Measurements from ENCODE around the gene ACTRT2.

Gene ACTRT2

DNA sequence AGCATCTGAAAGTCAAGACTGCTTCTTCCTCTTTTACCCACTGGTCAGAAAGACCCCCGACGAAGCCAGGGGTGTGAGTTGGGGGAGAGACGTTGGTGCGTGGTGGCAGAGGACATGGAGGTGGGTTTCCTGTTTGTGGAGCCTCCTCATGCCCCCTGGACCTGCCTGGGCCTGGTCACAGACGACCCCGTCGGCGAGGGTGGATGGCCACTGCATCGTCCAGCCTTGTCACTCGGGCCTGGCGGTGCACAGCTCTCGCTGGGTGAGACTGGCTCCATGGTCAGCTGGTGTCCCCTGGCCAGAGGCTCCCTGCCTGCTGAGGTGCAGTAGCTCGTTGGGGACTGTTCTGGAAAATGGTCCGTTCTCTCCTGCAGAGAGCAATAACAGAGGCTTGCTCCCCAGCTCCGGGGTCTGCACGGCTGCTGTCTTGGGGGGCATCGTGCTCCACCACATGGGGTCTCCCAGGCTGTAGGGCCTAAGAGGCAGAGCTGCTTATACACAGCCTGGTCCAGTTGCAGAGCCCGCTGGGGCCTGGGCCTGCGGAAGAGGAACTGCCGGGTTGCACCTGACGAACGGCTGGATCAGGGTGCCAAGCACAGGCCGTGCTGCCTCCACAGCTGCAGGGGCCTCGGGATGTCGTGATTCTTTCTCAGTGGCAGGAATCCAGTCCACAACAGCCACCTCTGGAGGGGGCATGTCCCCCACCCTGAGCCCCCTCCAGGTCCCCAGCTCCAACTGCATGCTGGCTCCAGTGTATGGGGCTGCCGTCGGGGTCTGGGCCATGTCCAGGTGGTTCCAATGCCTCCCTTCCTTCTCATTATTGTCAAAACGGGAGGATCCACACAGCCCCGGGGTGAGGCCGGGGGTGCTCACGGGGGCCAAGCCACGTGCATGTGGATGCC is 18.0 kb upstream of the ACTRT2 start:
- DNase-seq, result no peak

GRCh38 chr1:3003941-3004270 is 17.4 kb upstream of the ACTRT2 start:
- DNase-seq, result no peak

DNA sequence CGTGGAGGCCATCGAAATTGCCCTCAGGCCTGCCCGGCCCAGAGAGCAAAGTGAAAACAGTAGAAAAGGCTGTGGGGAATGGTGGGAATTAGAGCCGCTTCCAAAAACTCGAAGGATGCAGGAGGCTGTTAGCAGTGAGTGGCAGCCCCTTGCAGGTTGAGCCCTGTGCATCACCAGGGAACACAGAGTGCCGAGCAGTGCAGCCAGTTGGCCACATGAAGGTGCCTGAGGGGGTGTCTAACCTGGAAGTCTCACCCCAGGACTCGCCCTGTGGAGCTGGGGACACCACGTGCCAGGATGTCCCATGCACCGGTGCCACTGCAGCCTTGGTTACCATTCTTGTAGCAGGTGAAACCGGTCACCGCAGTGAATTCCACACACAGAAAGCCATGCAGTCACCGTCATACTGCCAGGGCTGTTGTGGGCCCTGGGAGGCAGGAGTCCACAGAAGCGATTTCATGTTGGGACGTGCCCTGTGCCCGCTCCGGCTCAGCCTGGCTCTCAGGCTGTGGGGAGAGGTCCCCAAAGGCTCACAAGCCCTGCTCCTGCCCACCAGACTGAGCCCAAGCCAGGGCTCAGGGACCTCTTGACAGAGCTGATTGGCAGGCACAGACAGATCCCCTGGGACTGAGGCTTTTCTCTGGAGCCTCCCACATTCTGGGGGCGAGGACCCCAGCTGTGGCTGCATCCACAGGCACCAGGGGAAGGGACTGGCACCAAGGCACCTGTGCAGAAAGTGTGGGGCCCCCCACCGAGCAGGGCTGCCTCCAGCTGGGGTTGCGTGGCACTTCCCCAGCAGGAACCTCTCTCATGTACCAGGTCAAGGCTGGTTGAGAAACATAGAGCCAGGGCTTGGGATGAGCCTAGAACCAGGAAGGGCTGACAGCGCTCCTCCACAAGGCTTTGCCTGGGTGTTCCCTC is 16.7 kb upstream of the ACTRT2 start:
- no peak for DNase-seq

- DNase-seq, result no peak
These were observed 15.5 kb upstream of the ACTRT2 start for GRCh38 chr1:3005771-3006170.

DNA sequence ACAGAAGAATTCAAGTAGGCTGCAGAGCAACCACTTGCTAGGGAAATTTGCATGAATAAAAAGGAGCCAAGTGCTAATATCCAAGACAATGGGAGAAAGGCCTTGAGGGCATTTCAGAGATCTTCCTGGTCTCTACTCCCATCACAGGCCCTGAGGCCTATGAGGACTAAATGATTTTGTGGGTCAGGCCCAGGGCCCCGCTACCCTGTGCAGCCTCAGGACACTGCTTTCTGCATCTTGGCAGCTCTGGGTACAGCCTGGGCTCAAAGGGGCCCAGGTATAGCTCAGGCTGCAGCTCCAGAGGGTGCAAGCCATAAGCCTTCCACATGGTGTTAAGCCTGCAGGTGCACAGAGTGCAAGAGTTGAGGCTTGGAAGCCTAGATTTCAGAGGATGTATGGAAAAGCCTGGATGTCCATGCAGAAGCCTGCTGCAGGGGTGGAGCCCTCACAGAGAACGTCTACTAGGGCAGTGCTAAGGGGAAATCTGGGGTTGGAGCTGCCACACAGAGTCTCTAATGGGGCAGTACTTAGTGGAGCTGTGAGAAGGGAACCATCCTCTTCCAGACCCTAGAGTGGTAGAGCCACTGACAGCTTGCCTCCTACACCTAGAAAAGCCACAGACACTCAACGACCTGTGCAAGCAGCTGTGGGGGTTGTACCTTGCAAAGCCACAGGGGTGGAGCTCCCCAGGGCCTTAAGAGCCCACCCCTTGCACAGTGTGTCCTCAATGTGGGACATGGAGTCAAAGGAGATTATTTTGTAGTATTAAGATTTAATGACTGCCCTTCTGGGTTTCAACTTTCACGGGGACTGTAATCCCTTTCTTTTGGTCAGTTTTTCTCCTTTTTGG is 13.7 kb upstream of the ACTRT2 start:
- no peak for DNase-seq

DNA sequence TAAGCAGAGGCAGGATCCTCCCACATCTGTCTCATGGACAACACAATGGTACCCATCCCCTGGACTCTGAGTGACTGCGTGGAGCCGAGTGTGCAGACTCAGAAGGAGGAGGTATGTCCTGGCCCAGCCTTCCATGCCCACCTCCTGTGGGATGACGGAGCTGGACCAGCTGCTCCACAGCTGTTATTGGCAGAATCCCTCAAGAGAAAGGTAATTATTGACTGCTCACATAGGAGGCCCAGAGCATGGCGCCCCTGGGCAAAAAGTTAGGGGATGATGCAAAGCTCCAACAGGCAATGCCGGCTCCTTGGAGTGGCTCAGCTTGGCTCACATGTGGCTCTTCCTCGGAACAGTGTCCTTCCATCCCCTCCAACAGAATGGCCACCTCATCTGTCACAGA is 12.2 kb upstream of the ACTRT2 start:
- DNase-seq, result no peak

- no peak for DNase-seq
These were observed 11.7 kb upstream of the ACTRT2 start for GRCh38 chr1:3009556-3009955.

DNA sequence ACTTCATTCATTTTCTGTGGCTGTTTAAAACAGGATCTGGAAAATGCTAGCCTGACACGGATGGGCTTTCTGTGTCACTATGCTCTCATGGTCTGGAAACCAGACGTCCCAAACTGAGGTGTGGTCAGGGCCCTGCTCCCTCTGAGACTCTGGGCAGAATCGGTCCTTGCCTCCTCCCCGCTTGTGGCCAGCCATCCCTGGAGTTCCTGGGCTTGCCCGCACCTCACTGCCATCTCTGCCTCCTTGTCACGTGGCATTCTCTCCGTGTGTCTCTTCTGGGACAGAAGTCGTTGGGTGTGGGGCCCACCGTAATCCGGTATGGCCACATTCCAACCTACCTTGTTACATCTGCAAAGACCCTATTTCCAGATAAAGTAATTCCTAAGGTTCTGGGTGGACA is 10.1 kb upstream of the ACTRT2 start:
- DNase-seq, result no peak

DNA sequence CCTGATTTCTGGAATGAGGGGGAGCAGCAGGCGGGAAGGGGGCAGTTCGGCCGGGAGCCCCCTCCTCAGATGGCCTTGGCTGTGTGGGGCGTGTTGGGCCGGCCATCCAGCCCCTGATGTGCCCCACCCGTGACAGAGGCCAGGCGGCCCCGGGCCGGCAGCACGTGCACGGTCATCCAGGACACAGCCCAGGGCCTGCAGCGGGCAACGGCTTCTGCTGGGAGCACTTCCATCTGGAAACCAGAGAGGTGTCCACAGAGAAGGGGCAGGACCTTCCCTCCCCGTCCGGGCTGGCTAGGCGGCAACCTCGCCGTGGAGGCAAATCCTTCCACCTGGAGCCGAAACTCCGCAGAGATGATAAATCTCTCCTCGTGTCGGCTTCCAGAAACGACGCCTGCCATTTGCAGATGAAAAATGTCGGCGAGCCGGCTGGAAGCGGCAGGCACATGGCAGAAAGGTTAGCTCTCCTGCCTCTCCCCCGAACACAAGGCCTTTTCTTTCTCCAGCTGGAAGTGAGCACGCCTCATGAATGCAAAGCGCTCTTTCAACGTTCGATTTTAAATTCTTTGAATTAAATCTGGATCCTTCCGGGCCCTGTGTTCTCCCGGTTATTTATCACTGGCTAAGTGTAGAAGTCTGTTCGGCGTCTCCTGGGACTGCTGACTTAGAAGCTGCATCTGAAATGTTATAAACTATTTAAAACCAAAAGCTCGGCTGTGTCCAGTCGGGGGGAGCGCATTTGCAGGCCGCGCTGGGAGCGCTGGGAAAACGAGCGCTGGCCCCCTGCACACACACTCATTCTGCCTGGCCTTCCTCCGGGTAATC is 9.4 kb upstream of the ACTRT2 start:
- DNase-seq, result no peak

DNA sequence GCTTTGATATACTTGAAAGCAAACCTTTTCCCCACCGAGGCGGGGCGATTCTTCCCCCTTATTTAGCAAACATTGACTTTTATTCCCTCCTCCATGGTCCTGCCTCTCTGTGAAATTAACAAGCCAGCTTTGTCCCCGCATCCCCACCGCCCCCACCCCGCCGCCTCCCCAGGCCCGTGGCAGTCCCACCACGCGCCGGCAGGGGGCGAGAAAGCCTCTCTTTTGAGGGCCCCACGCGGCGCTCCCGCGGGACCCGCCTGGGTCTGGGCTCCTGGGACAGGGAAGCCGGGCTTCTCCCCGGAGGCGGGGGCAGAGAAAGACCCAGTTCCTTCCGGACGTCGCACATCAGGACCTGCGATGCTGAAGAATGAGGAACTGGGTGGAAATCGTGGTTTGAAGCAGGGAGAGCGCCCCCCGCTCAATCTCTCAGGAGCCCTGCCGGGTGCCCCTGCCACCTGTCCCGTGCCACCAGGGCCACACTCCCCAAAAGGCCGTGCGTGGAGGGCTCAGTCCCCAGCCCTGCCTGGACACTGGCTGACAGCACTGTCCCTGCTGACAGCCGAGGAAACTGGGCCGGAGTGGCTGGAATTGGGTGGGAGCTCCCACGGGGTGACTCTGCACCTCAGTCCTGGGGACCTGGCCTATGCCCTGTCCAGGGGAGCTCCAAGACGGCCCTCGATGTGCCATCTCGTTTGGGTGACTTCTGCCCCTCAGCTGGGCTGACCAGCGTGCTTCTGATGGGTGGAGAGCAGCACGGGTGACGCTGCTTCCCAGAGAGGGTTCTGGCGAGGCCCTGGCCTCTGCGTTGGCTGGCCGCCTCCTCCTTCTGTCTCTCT is 8.6 kb upstream of the ACTRT2 start:
- peak; percentile 13 for DNase-seq

GRCh38 chr1:3013371-3014049 is 7.8 kb upstream of the ACTRT2 start:
- no peak for DNase-seq

GRCh38 chr1:3014050-3014440 is 7.2 kb upstream of the ACTRT2 start:
- DNase-seq, result no peak

GRCh38 chr1:3014443-3015268 is 6.6 kb upstream of the ACTRT2 start:
- no peak for DNase-seq

GRCh38 chr1:3015269-3015635 is 6.0 kb upstream of the ACTRT2 start:
- DNase-seq, result no peak

DNA sequence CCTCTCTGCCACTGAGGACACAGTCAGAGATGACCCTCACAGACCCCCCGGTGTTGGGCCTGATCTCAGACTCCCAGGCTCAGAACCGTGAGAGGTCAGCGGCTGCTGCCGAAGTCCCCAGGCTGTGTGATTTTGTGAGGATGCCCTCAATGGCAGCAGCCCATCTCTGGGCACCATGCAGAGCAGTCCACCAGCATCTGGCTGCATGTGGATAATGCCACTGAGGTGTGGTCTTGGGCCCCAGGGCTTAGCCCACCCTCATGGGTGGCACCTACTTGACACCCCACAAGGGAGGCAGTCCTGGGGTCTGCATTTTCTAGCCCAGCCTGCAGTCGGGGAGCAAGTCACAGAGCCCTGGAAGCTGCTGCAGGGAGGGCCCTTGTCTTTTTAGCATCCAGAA is 5.5 kb upstream of the ACTRT2 start:
- no peak for DNase-seq

DNA sequence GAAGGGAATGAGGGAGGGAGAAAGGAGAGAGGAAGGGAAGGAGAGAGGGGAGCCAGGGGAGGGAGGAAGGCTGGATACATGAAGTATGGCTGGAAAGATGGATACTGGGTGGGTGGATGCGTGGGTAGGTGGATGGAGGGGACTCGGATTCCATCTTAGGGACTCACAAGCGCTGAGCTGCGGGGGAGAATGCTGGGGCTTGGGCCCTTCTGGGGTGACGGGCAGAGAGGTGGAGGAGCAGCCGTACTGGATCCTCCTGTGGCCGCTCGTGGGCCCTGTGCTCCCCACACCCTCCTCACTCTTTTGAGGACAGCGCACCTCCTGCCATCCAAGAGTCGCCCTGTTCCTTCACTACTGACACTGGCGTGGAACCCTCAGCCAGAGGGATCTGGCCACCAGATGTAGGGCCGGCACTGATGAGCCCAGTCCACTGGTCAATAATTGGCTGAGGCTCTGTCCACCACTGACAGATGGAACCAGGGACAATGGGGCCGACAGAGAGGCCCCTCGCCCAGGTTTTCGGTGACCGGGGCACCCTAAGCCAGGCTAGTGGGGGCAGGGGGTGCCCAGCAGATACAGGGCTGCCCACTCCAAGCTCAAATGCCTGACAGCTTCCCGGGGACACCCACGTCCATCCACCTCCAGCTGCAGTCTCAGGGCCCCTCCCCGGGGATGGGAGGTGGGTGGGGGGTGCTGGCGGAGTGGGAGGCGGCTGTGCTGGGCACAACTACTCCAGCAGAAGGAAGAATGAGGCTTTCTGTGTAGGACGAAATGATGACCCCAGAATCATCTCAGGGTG is 4.4 kb upstream of the ACTRT2 start:
- no peak for DNase-seq

GRCh38 chr1:3017440-3018050 is 3.7 kb upstream of the ACTRT2 start:
- no peak for DNase-seq

- no peak for DNase-seq
These were observed 3.2 kb upstream of the ACTRT2 start for GRCh38 chr1:3018051-3018471.

All from inflammatory macrophage treated with lipopolysaccharide for 4 hours (primary cell).